EL (cell line): ENCODE results near the gene ERBB2.
A peak's percentile ranks its signal among the peaks of the same experiment; 100 is the strongest.
"Not testable (repeated sequence)": the region's sequence is repeated elsewhere in the genome, so short reads cannot be mapped to it uniquely, and the experiment has no call there.

Experiments used
- DNase-seq: peaks from one replicate; pipeline ENCODE4 v3.0.0-alpha.2; 2016

Gene ERBB2

GRCh38 chr17:39750131-39751015, 50.5 kb downstream of the ERBB2 start:
- no peak for DNase-seq

GRCh38 chr17:39751016-39751543, 51.2 kb downstream of the ERBB2 start:
- no peak for DNase-seq

DNA sequence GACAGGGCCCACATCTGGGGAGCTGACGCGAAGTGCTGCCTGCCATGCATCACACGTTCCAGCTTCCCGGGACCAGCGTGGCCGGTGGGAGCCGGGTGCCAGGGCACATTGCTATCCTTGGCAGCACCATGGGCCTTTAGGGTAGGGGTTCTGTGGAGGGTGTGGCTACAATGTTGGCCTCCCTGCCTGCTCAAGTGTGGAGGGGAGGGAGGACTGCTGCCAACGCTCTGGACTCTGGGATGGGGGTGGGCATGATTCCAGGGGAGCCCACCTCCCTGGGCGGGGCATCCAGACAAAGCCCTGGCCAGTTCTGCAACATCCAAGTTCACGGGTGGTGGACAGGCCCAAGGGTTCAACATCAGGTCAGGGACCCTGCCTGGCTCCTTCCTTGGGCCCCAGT, 51.8 kb downstream of the ERBB2 start:
- no peak for DNase-seq

- no peak for DNase-seq
Measured at GRCh38 chr17:39752241-39752881, 52.5 kb downstream of the ERBB2 start.

DNA sequence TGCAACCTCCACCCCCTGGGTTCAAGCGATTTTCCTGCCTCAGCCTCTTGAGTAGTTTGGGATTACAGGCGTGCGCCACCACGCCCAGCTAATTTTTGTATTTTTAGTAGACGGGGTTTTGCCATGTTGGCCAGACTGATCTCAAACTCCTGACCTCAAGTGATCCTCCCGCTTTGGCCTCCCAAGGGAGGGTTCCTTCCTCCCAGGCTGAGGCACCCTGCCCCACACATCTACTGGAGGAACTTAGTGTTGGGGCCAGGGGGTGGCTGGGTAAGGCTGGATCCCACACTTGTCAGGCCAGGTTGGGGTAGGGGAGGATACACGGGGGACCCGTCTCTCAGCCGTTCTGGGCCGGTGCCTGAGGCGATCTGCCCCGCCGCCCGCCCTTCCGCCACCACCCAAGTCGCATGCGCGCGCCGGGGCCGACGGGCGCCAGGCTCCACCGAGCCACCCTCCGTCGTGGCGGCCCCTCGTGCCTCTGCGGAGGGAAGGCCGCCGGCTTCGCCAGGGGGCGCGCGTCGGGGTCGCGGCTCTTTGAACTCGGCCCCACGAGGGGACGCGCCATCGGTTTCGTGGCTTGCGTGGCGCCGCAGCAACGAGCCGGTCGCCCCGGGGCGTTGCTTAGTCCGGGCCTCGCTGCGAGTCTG, 53.8 kb downstream of the ERBB2 start:
- DNase-seq: no peak

GRCh38 chr17:39754161-39754957, 54.5 kb downstream of the ERBB2 start:
- peak; percentile 95 for DNase-seq

DNA sequence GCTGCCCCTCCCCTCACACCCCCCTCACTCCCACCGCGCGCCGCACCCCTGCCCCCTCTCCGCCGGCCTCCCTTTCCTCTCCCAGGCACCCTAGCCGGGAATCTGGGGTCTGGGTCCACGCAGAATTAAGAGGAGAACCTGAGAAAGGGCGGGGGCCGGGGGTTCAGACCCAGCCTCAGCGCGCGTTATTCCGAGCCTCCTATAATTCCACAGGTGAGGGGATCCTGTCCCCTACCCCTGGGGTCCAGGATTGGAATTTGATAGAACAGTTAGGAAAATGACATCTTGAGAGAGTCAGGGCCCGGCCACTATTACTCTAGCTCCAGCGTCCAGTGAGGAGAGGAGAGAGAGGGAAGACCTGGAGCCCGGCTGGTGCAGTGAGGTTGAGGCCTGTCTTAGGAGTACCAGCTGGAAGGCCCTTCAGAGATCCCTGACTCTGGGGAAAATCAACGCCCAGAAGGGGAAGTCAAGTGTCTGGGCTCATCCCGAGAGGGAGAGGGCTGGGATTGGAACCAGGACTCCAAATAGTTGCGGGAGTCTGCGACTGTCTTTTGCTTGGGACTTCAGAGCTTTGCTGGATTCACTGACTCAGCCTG, 55.2 kb downstream of the ERBB2 start:
- DNase-seq: peak; percentile 14

- DNase-seq: no peak
Measured at GRCh38 chr17:39755554-39756379, 55.9 kb downstream of the ERBB2 start.

DNA sequence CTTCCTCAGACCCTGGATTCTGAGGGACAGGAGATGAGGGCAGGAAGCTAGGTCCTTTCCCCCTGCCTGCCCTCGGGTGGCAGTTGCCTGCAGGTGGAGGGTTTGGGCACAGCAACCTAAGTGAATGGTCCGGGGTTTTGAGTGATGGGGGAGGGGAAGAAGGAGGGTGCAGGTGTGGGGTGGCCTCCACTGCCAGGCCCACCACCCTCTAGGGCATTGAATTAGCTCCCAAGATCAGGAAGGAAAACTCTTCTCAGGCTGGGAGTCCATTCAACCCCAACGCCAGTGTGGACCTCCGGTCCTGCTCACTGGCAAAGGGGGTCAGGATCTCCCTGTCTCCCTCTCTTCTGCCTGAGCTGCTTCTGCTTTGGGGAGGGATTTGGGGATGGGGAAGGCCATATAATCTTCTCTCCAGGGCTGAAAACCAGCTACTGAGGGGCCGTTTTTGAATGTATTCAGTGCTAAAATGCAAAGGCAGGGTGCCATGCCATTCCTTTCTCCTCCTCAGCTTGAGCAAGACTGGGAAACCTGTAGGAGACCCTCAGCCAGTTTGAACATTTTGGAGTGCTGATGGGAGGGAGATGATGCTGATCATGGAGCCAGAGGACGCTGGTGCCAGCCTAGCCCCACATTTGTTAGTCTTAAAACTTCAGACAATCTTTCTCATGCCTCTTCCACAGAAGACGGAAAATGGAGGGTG, 56.7 kb downstream of the ERBB2 start:
- DNase-seq: no peak

DNA sequence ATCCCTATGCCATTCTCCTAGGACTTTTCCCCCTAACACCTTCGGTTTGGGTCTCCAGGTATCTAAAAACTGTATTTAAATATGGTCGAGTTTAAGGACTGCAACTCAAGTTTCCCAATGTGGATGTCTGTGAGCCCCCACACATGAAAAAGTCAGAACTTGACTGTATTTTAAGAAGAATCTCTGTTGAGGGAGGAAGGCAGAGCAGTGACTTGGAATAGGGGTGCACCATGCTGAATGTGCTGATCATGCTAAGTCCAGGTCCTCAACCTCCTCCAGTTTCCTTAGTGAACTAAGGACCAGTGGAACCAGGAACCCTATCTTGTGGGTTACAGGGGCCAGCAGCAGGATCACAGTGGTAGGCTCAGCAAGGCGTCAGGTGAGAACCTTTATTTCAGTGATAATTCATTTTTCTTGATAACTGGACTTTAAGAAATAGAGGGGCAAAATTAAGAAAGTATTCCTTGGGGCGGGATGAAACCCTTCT, 57.4 kb downstream of the ERBB2 start:
- no peak for DNase-seq

- no peak for DNase-seq
Measured at GRCh38 chr17:39757931-39758873, 58.3 kb downstream of the ERBB2 start.

GRCh38 chr17:39759204-39759603, 59.3 kb downstream of the ERBB2 start:
- no peak for DNase-seq

GRCh38 chr17:39761861-39762496, 62.1 kb downstream of the ERBB2 start:
- no peak for DNase-seq

GRCh38 chr17:39763051-39763820, 63.4 kb downstream of the ERBB2 start:
- peak; percentile 58 for DNase-seq

DNA sequence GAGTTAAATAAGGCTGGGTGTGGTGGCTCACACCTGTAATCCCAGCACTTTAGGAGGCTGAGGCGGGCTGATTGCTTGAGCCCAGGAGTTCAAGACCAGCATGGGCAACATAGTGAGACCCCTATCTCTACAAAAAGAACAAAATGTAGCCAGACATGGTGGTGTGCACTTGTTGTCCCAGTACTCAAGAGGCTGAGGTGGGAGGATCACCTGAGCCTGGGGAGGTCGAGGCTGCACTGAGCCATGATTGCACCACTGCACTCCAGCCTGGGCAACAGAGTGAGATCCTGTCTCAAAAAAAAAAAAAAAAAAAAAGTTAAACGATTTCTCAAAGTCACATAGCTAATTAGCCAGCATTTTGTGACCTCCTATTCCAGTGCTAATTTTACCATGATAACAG, 64.3 kb downstream of the ERBB2 start:
- DNase-seq: not testable (repeated sequence)

DNA sequence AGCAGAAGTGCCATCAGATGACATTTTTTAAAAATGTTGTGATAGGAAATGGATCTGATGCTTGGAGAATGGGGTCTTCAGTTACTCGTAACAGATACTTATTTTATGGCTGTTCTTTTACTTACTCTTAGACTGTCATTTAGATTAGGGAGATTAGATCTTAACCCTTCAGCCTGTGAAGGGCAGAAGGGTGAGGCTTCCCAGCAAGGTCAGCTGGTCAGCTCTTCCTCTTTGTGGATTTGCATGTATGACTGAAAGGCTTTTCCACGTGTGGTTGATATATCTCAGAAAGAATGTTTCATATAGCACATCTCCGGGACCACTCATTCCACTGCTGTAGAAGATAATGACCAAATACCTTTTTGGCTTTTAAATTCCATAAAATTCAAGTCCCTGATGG, 65.3 kb downstream of the ERBB2 start:
- DNase-seq: no peak

GRCh38 chr17:39765766-39766165, 65.9 kb downstream of the ERBB2 start:
- DNase-seq: no peak

DNA sequence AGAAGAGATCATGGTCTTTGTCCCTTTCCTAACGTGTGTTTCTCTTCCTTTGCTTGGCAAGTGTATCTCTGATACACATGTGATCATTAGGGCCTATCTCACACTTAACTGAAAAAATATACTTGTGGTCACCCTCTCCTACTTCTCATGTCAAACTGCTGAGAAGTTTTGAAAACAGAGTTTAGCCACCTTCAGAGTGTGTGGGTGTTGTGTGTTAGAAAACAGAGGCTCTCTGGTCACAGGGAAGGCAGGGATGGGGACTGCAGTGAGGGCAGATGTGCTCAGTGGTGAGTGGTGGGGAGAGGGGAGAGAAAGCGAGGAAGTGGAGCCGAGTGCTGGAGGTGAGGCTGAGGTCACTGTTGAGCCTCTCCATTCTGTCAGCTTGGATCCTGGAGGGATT, 67.3 kb downstream of the ERBB2 start:
- DNase-seq: no peak
